ENCODE data around the gene UBE3B.
A peak's percentile ranks its signal among the peaks of the same experiment; 100 is the strongest.

Gene UBE3B

DNA sequence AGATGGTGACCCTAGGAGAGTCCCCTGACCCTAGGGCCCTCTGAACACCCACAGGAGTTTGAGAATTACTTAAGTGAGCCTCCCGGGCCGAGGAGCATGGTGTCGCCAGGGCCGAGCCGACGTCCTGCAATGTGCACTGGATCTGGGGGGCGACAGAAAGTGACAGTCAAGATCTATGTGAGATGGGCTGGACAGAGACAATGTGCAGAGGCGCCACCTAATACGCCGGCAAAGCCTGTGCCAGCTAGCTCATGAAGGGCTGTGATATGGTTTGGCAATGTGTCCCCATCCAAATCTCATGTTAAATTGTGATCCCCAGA is 84.2 kb downstream of the UBE3B start:
- H3K9me3 ChIP-seq (ENCODE audit: control insufficient read depth, low read length), result no peaks in the 10 kb centered on the region
- H3K36me3 ChIP-seq (ENCODE audit: control insufficient read depth, insufficient read depth, low read length), result peaks cover 54% of the 10 kb centered on the region
- no peaks in the 10 kb centered on the region for H3K4me1 ChIP-seq (ENCODE audit: control insufficient read depth, insufficient read depth, low read length, poor library complexity, severe bottlenecking)
- no peak overlapping the region for H3K4me3 ChIP-seq (ENCODE audit: extremely low read depth, insufficient read depth, low read length, poor library complexity, severe bottlenecking)
- WGBS, 2 experiments (ENCODE audit: insufficient coverage in 2 of 2), result 97 to 98% methylated on average over 10 of the region's 10 CpGs
- no peak overlapping the region for H3K27ac ChIP-seq (ENCODE audit: low read depth, low read length, severe bottlenecking)

DNA sequence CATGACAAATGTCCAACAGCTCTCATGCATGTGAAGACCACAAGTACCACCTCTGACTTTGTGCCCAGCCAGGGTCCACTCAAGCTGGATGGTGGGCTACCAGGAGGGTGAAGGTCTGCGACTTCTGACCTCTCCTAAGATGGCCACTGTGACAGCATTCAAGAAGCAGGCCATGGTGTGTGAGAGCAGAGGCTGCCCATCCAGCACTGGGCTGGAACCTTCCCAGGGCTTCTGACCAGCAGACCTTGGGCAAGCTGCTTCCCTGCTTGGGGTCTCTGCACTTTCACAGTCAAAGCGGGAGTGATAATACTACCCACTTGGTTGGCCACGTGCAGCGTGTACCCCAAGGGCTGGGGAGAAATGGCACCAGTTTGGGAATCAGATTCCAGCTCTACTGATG is 85.4 kb downstream of the UBE3B start:
- Histone ChIP-seq H3K36me3 (ENCODE audit: control insufficient read depth, insufficient read depth, low read length) (peaks cover 63% of the 10 kb centered on the region), H3K27ac (ENCODE audit: low read depth, low read length, severe bottlenecking) (no peak overlapping the region), H3K9me3 (ENCODE audit: control insufficient read depth, low read length) (no peaks in the 10 kb centered on the region), H3K4me1 (ENCODE audit: control insufficient read depth, insufficient read depth, low read length, poor library complexity, severe bottlenecking) (no peaks in the 10 kb centered on the region), H3K4me3 (ENCODE audit: extremely low read depth, insufficient read depth, low read length, poor library complexity, severe bottlenecking) (no peak overlapping the region)
- WGBS, 2 experiments (ENCODE audit: insufficient coverage in 2 of 2), result 91 to 94% methylated on average over 4 of the region's 4 CpGs

DNA sequence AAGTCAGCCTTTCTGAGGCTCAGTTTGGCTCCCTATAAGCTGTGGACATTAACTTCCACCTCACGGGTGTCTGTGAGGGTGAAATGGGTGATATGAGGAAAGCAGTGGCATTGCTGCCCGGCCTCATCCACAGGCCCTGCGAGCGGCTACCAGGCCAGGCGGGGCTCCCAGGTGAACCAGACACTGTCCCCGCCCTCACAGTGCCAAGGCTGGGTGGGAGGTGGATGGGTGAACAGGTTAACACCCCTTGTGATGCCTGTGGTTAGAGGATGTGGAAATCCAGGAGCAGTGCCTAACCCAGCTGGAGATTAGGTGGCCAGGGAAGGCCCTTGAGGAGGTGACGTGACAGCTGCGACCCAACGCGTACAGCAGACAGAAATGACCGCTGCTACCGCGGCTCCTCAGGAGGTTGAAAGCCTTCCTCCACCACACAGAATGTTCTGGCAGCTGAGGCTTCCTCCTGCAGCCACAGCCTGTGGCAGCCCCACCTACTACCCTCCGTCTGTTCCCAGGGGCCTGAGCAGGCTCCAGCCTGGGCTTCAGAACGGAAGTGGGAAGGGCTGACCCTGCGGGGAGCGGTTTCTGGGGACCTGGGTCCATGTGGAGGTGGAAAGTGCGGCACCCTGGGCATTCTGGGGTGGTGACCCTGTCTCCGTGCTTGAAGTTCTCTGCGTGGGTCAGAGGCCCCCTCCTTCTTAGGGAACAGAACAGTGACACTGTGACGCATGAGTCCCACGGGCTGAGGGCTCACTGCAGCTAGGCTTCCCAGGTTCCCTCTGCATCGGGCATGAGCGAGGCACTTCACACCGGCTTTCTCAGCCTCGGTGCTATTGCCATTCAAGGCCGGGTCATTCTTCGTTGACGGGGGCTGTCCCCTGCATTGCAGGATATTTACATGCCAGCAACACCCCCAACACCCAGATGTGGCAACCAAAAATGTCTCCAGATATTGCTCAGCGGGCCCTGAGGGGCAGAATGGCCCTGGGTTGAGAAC is 86.2 kb downstream of the UBE3B start:
- Histone ChIP-seq H3K27ac (ENCODE audit: low read depth, low read length, severe bottlenecking) (no peak overlapping the region), H3K36me3 (ENCODE audit: control insufficient read depth, insufficient read depth, low read length) (peaks cover 70% of the 10 kb centered on the region), H3K9me3 (ENCODE audit: control insufficient read depth, low read length) (no peaks in the 10 kb centered on the region), H3K4me1 (ENCODE audit: control insufficient read depth, insufficient read depth, low read length, poor library complexity, severe bottlenecking) (no peaks in the 10 kb centered on the region), H3K4me3 (ENCODE audit: extremely low read depth, insufficient read depth, low read length, poor library complexity, severe bottlenecking) (no peak overlapping the region)
- WGBS, 2 experiments (ENCODE audit: insufficient coverage in 2 of 2), result 94 to 95% methylated on average over 22 to 24 of the region's 30 CpGs

DNA sequence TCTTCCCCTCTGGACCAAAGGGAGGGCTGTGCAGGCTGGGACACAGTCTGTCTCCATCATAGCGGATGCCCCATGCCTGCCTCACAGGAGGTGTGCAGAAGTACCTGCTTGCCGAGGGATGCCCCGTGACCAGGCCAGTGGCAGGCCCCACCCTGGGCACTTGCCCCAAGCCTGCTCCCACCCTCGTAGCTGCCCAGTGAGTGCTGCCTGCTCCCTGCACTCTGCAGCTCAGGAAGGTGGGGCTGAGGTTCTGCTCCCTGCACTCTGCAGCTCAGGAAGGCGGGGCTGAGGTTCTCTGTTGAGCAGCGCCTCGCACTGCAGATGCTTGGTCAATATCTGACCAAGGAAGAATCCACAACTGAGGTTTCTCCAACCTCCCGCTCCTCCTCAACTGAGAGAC is 89.0 kb downstream of the UBE3B start:
- H3K4me1 ChIP-seq (ENCODE audit: control insufficient read depth, insufficient read depth, low read length, poor library complexity, severe bottlenecking), result no peaks in the 10 kb centered on the region
- no peak overlapping the region for H3K4me3 ChIP-seq (ENCODE audit: extremely low read depth, insufficient read depth, low read length, poor library complexity, severe bottlenecking)
- no peak overlapping the region for H3K27ac ChIP-seq (ENCODE audit: low read depth, low read length, severe bottlenecking)
- H3K36me3 ChIP-seq (ENCODE audit: control insufficient read depth, insufficient read depth, low read length), result peaks cover 93% of the 10 kb centered on the region
- no peaks in the 10 kb centered on the region for H3K9me3 ChIP-seq (ENCODE audit: control insufficient read depth, low read length)
- 92 to 98% methylated on average over 8 of the region's 8 CpGs for WGBS, 2 experiments (ENCODE audit: insufficient coverage in 2 of 2)

DNA sequence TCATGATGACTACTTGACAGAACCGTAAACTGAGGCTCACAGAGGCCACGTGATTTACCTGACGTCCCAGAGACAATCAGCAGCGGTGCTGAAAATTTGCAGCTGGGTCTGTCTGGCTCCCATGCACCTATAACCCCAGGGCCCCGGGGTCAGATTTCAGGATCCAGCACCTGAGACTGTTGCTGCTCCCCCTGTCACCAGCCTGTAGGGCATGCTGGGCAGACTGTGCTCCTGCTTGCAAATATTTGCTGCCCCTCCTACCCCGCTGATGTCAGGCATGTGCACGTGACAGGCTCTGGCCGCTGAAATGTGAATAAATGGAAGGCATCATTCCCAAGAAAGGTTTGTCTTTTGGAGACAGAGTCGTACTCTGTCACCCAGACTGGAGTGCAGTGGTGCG is 89.9 kb downstream of the UBE3B start:
- no peak overlapping the region for H3K27ac ChIP-seq (ENCODE audit: low read depth, low read length, severe bottlenecking)
- no peaks in the 10 kb centered on the region for H3K9me3 ChIP-seq (ENCODE audit: control insufficient read depth, low read length)
- no peak overlapping the region for H3K4me3 ChIP-seq (ENCODE audit: extremely low read depth, insufficient read depth, low read length, poor library complexity, severe bottlenecking)
- 87 to 93% methylated on average over 10 of the region's 10 CpGs for WGBS, 2 experiments (ENCODE audit: insufficient coverage in 2 of 2)
- no peaks in the 10 kb centered on the region for H3K4me1 ChIP-seq (ENCODE audit: control insufficient read depth, insufficient read depth, low read length, poor library complexity, severe bottlenecking)
- H3K36me3 ChIP-seq (ENCODE audit: control insufficient read depth, insufficient read depth, low read length), result peaks cover 90% of the 10 kb centered on the region

DNA sequence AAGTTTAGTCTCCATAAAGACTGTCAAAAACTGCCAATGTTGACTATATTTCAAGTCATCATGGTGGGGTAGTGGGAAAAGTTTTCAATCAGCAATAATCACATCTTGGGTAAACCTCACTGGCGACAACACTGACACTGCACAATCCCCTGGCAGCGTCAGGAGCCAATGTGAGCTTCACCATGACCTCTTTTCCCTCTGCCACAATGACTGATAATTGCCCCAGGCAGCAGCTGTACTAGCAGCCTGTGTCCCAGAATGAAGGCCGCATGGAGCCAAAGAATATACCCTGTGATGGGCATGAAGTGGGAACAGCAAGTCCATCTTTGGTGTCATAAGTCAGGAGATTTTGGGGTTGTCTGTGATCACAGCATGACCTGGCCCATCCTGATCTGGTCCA is 90.5 kb downstream of the UBE3B start:
- 100% methylated on average over 2 to 3 of the region's 3 CpGs for WGBS, 2 experiments (ENCODE audit: insufficient coverage in 2 of 2)
- Histone ChIP-seq H3K36me3 (ENCODE audit: control insufficient read depth, insufficient read depth, low read length) (peaks cover 84% of the 10 kb centered on the region), H3K9me3 (ENCODE audit: control insufficient read depth, low read length) (no peaks in the 10 kb centered on the region)

DNA sequence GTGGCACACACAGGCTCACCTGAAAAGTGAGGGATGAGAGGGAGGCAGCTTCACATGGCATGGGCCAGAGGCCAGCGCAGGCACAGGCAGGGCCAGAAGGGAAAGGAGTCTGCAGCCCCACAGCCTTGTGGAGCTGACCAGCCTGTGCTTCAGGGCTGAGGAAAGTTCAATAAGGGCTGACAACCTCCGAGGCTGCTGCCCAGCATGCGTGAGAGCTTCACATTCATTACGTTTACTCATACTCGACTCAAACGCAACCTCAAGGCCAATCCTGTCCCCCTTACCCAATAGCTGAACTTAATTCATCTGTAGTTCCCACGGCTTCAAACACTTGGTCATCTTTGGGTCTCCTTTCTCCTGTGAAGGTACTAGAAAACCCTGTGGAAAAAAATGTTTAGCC is 91.1 kb downstream of the UBE3B start:
- Histone ChIP-seq H3K36me3 (ENCODE audit: control insufficient read depth, insufficient read depth, low read length) (peaks cover 78% of the 10 kb centered on the region), H3K27ac (ENCODE audit: low read depth, low read length, severe bottlenecking) (no peak overlapping the region), H3K9me3 (ENCODE audit: control insufficient read depth, low read length) (no peaks in the 10 kb centered on the region), H3K4me1 (ENCODE audit: control insufficient read depth, insufficient read depth, low read length, poor library complexity, severe bottlenecking) (peaks cover 4% of the 10 kb centered on the region), H3K4me3 (ENCODE audit: extremely low read depth, insufficient read depth, low read length, poor library complexity, severe bottlenecking) (no peak overlapping the region)
- WGBS, 2 experiments (ENCODE audit: insufficient coverage in 2 of 2), result 94 to 98% methylated on average over 4 to 7 of the region's 7 CpGs

More for the DNA sequence above, 90.5 kb downstream of the UBE3B start:
- Histone ChIP-seq H3K27ac (ENCODE audit: low read depth, low read length, severe bottlenecking) (no peak overlapping the region), H3K4me1 (ENCODE audit: control insufficient read depth, insufficient read depth, low read length, poor library complexity, severe bottlenecking) (peaks cover 4% of the 10 kb centered on the region), H3K4me3 (ENCODE audit: extremely low read depth, insufficient read depth, low read length, poor library complexity, severe bottlenecking) (no peak overlapping the region)

DNA sequence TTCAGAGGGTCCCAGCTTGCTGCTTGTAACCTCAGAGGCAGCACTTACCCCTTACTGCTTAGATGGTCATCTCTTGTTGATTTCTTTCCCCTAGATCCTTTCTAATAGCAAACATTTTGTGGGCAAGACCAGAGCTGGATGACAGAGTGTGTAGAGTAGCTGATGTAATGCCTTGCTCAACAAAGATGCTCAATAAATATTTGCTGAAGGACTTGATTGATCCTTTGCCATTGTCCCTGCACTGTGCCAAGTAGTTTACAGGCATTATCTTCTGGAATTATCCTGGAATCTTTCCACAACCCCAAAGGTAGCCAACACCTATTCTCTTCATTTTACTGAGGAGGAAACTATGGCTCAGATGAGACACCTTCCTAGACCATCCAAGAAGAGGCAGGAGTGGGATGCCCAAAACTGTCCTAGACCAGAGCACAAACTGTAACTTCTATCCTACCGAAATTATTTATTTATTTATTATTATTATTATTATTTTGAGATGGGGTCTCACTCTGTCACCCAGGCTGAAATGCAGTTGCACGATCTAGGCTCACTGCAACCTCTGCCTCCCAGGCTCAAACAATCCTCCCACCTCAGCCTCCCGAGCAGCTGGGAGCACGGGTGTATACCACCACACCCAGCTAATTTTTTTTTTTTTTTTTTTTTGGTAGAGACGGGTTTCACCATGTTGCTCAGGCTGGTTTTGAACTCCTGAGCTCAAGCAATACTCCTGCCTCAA is 94.5 kb downstream of the UBE3B start:
- Histone ChIP-seq H3K4me1 (ENCODE audit: control insufficient read depth, insufficient read depth, low read length, poor library complexity, severe bottlenecking) (peaks cover 10% of the 10 kb centered on the region), H3K4me3 (ENCODE audit: extremely low read depth, insufficient read depth, low read length, poor library complexity, severe bottlenecking) (peak overlapping the region; percentile 80), H3K9me3 (ENCODE audit: control insufficient read depth, low read length) (no peaks in the 10 kb centered on the region), H3K27ac (ENCODE audit: low read depth, low read length, severe bottlenecking) (no peak overlapping the region), H3K36me3 (ENCODE audit: control insufficient read depth, insufficient read depth, low read length) (peaks cover 70% of the 10 kb centered on the region)
- 100% methylated on average over 1 of the region's 5 CpGs for WGBS, 2 experiments (ENCODE audit: insufficient coverage in 2 of 2)

DNA sequence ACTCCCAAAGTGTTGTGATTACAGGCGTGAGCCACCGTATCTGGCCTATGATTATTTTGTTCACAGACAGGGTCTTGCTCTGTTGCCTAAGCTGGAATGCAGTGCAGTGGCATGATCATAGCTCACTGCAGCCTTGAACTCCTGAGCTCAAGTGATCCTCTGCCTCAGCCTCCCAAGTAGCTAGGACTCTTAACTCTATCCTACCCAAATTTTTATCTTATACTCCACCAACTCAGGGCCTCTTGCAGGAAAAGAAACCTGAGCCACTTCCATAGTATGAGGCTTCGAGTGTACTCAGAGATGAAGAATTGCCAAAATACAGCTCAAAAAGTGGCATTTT is 95.0 kb downstream of the UBE3B start:
- Histone ChIP-seq H3K4me1 (ENCODE audit: control insufficient read depth, insufficient read depth, low read length, poor library complexity, severe bottlenecking) (peaks cover 10% of the 10 kb centered on the region), H3K4me3 (ENCODE audit: extremely low read depth, insufficient read depth, low read length, poor library complexity, severe bottlenecking) (peak overlapping the region; percentile 80), H3K27ac (ENCODE audit: low read depth, low read length, severe bottlenecking) (peak overlapping the region; percentile 90), H3K36me3 (ENCODE audit: control insufficient read depth, insufficient read depth, low read length) (peaks cover 70% of the 10 kb centered on the region), H3K9me3 (ENCODE audit: control insufficient read depth, low read length) (no peaks in the 10 kb centered on the region)
- 93 to 96% methylated on average over 2 to 3 of the region's 3 CpGs for WGBS, 2 experiments (ENCODE audit: insufficient coverage in 2 of 2)

DNA sequence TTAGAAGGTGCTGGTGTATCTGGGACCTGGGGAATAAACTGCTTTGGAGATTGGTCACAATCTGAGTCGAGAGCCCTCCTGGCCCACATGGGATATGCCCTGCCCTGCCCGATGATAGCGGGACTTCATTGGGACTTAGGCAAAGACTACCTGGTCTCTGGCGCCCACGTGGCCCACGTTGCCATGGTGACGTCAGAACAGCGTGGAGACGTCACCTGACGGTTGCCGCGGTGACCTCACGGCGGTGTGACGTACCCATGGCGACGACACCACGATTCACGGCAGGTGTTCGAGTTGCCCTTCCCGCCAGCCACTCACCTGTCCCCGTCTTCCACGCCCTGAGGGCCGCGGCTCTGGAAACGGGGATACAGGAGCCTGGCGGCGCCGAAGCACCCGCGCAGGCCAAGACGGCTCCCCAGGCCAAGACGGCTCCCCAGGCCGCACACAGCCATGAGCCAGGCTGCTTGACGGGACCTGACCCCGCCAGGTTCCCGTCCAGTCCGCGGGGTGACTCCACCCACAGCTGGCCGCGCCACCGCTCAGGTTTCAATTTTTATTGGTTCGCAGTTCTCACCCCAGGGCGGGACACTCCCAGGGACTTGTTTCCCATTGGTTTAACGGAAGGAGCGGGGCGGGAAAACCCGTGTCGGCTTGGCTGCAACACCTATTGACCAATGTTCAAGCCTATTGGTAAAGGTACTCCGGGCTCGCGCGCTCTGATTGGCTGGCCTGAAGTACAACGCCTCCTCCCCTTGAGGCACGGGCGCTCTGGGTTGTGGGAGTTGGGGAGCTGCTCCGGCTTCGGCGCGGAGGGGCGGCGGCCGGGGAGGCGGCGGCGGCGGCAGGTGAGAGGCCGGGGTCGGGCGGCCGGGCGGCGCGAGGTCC is 95.8 kb downstream of the UBE3B start, which contains the start of the genes MMAB and MVK:
Gene MMAB (minus strand): TSS at position 476 of the 885 bp plus-strand sequence. CDS start 24 bp downstream, at position 452.
Gene MVK (plus strand): TSS at position 766 of the 885 bp plus-strand sequence. CDS start 1,029 bp downstream, outside the sequence.
- Histone ChIP-seq H3K27ac (ENCODE audit: low read depth, low read length, severe bottlenecking) (peak within 1 kb of the TSS; percentile 90), H3K36me3 (ENCODE audit: control insufficient read depth, insufficient read depth, low read length) (peaks cover 70% of the 10 kb centered on the region), H3K9me3 (ENCODE audit: control insufficient read depth, low read length) (no peaks in the 10 kb centered on the region), H3K4me1 (ENCODE audit: control insufficient read depth, insufficient read depth, low read length, poor library complexity, severe bottlenecking) (peaks cover 10% of the 10 kb centered on the region), H3K4me3 (ENCODE audit: extremely low read depth, insufficient read depth, low read length, poor library complexity, severe bottlenecking) (peak within 1 kb of the TSS; percentile 80)
- WGBS, 2 experiments (ENCODE audit: insufficient coverage in 2 of 2), result 4 to 6% methylated on average over 57 to 69 of the region's 74 CpGs

Data from mesodermal cell (in vitro differentiated cells).